ENCODE results near the gene C10orf62.

C10orf62 gene

DNA sequence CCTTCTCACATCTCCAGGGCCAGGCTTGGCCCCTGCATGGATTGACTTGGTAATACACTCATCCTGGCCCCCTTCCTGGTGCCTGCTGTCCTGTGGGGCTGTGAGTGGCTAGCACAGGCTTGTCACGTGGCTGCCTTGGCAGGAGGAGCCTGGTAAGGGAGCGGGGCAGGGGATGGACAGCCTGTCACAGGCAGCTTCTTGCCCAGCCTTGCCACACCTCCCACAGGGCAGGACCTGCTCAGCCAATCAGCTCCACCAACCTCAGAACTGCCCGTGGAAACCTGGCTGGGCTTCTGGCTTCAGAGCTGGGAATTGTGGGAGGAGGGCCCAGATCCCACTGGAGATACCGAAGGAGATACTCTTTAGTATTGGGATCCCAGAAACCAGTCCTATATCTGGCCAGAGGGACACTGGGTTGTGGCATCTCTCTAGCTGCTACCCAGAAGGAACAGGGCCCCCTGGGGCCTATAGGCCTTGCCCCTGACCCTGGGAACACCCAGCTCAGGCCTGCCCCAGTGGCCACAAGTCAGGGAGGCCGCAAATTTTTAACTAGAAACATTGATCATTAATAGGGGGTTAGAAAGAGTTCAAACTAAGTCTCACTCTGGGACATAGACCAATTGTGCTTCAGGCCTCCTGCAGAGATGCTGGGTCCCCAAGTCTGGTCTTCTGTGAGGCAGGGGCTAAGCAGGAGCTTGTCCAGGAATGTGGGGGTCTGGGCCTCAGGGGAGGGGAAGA, 5.3 kb upstream of the C10orf62 start, which contains the start of gene HOGA1:
Gene HOGA1 (plus strand): TSS at position 330 of the 738 bp plus-strand sequence. CDS start 315 bp downstream, at position 645.
- in situ Hi-C loops (cut with HindIII; ENCODE audit: low sequenced_read_pairs), result no loop called here

DNA sequence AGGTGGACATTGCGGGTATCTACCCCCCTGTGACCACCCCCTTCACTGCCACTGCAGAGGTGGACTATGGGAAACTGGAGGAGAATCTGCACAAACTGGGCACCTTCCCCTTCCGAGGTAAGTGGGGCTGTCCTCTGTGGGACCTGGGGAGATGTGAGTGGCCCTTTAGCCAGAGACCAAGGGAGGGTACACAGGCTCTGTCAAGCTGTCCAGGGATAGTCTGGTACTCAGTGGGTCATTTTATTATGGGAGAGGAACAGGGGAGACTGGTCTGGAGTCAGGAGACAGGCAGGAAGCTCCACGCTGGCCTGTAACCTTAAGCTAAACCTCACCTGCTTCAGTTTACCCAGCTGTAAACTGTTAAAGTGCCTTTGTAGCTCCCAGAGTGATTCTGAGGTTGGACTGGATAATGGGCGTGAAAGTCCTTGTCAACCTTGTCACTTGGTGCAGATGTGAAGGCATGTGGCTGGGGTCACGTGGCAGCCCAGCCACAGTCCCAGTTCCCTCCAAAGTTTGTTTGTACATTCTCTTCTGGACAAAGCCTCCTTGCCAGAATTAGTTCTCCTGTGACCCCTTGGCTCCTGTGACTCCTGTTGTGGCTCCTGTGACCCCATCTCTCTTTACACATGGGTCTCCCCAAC, 4.6 kb upstream of the C10orf62 start:
- in situ Hi-C loops (cut with HindIII; ENCODE audit: low sequenced_read_pairs), result no loop called here

DNA sequence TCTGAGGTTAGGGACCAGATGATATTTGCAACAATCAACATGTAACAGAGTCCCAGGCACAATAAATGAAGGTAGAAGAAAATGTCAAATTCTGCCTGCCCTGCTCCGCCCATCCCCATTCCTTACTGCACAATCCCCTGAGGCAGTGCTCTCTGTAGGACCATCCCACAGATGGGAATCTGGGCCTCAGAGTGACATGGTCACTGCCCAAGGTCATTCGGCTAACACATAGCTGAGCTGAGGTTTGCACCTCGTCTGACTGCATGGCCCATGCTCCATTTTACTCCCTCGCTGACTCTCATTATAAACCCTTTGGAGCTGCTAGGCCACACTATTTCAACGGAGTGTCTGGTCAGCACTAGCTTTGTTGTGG, 4.1 kb upstream of the C10orf62 start:
- in situ Hi-C loops (cut with HindIII; ENCODE audit: low sequenced_read_pairs), result no loop called here

DNA sequence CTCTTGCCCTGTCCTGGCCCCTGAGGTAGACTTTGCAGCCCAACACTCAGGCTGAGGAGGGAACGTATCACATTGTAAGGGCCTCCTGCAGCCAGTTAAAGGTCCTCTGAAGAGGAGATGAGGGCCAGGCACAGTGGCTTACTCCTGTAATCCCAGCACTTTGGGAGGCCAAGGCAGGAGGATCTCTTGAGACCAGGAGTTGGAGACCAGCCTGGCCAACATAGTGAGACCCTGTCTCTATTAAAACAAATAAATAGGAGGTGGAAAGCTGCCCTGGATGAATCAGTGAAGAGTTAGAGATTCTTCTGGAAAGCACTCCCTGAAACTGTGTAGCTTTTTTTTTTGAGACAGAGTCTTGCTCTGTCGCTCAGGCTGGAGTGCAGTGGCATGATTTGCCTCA, 2.3 kb upstream of the C10orf62 start:
- in situ Hi-C loops (cut with HindIII; ENCODE audit: low sequenced_read_pairs), result no loop called here

DNA sequence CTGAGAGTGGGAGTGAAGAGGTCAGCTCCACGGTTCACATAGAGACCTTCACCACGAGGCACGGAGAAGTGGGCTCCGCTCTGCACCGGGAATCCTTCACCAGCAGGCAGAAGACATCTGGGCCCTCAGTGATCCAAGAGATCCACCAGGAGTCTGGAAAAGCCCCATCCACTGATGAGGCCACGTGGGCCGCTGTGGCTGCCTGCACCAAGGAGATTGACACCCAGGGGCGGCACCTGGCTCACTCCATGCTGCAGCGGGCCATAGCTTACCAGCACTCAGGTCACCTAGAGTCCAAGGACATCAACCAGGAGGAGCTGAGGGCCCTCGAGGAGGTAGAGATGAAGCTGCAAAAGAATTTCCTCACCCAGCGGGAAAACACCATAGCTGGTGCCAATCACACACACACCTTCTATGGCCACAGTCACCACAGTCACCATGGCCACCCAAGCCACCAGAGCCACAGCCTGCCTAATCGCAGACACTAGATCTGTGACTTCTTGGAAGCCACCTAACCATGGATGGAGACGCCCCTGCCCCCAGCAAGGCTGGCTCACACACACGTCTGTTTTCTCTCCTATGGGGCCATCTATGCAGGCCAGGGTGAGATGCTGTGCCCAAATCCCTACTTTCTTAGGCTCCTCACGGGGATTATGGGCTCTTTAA, 694 bp downstream of the C10orf62 start:
- in situ Hi-C loops (cut with HindIII; ENCODE audit: low sequenced_read_pairs), result loop anchor here (10.0 kb wide), 1 partner anchor 55 kb away; no protein-coding TSS in a partner anchor

DNA sequence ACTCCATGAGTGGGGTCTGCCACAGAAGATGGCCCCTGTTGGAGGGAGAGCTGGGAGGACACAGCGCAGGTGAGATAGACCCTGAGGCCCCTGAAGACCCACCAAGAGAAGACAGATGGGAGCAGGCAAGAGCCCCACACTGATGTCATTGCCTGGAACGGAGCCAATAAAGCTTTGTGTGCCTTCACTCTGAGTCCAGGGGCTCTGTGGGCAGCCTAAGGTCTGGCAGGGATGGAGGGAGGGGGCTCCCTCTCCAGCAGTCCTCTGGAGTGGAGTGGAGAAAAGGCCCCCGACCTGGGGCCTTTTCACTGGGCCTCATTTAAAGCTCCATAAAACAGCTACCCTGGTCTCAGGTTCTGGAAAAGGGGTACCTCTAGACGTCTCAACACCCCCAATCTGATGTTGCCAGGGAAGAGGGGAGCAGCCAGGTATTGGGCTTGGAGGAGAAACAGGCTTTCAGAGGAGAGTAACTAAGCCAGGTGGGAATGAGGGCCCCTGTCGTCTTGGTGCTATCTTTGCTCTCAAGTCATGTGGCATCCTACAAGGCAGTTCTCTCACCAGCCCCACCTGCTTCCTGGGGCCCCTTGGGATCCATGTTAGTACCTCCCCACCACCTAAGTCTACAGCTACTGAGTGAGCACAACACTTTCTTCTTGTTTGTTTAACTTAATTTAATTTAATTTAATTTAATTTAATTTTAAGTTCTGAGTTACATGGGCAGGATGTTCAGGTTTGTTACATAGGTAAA, 1.4 kb downstream of the C10orf62 start:
- in situ Hi-C loops (cut with HindIII; ENCODE audit: low sequenced_read_pairs), result loop anchor here (10.0 kb wide), 1 partner anchor 56 kb away; no protein-coding TSS in a partner anchor

DNA sequence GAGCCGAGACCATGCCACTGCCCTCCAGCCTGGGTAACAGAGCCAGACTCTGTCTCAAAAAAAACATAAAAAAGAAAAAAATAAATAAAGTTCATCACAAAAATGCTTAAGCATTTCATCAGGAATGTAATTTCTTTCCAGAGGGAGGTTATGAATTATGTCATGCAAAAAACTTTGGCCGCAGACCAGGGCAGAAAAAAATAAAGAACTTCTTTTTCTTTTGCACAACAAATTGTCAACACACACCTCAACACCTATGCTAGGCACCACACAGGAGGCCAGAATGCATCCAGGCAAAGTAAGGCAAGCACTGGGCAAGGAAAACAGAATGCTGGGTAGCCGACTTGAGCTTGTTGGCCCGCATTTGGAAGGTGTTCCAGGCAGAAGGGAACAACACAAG, 3.9 kb downstream of the C10orf62 start:
- in situ Hi-C loops (cut with HindIII; ENCODE audit: low sequenced_read_pairs), result loop anchor here (10.0 kb wide), 1 partner anchor 59 kb away; no protein-coding TSS in a partner anchor

DNA sequence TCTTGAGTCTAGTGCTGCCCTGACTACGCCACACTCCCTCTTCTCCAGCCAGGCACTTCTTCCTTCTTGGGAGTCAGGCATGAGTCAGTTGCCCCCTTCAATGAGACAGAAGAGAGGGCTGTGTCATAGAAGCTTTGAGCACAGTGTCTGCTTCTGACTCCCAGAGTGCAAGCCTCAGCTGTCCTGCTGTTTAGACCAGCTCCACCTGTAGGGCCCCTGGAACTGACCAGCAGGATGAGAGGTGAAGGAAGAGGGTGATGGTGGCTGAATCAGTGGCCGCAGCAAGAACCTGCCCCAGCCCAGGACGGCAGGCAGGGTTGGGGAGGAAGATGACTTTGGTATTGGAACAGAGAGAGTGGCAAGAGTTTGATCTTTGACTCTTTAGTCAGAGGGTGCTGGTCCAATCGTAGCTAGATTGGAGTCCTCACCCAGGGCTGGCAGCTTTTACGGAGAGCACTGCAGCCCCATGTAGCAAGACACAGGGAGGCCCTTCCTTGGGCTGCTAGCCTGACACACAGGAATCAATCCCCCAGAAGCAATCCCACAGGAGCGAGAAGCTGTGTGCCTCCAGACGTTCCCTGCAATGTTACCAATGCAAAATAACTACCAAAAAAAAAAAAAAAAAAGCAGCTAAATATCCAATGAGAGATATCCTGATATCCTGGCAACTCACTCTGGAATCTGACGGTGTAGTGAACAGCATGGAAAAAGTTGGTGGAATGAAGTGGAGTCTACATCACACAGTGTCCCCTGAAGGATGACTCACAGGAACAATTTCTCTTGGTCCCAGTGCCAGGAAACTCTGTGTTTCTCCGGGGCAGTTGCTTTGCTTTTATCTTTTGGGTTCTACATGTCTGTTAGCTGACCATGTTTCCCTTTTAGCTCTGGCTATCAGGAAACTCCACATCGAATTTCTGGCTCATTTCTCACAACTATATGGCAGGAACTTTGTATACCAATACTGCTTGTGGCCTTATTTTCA, 6.9 kb downstream of the C10orf62 start:
- in situ Hi-C loops (cut with HindIII; ENCODE audit: low sequenced_read_pairs), result loop anchor here (10.0 kb wide), 1 partner anchor 62 kb away; no protein-coding TSS in a partner anchor

DNA sequence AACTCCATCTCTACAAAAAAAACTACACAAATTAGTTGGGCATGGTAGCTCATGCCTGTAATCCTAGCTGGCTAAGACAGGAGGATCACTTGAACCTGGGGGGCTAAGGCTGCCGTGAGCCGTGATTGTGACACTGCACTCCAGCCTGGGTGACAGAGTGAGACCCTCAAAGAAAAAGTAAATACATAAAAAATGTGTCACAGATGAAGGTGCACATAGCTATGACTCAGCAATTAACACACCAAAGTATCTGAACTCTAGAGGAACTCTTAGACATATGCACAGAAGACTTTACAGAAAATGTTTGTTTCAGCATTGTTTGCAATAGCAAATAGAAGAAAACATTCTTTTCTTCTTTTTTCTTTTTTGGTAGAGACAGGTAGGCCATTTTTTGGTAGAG, 8.3 kb downstream of the C10orf62 start:
- in situ Hi-C loops (cut with HindIII; ENCODE audit: low sequenced_read_pairs), result loop anchor here (10.0 kb wide), 1 partner anchor 63 kb away; no protein-coding TSS in a partner anchor

DNA sequence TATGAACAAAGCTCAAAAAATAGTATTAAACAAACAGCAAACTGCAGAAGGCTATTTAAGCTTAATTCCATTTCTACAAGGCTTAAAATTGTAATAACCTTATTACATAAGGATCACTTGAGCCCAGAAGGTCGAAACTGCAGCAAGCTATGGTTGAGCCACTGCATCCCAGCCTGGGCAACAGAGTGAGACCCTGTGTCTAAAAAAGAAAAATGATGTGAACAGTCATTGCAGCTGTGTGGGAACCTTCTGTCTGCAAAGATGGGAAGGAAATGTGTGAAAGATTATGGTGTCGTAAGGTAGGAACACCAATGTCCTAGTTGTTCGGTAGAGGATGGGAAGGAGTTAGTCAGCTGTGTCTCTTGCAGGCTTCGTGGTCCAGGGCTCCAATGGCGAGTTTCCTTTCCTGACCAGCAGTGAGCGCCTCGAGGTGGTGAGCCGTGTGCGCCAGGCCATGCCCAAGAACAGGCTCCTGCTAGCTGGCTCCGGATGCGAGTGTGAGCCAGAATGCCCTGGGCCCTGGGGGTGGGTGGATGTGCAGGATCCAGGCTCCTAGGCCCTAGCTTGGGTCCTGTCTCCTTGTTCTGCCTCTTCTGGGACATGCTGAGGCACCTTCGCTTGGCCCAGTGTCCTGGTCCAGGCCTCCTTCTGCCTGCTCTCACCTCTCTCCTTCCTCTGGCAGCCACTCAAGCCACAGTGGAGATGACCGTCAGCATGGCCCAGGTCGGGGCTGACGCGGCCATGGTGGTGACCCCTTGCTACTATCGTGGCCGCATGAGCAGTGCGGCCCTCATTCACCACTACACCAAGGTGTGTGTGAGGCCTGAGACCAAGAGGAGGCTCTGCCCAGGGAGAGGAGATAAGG, 9.1 kb downstream of the C10orf62 start:
- in situ Hi-C loops (cut with HindIII; ENCODE audit: low sequenced_read_pairs), result loop anchor here (10.0 kb wide), 1 partner anchor 64 kb away; no protein-coding TSS in a partner anchor

DNA sequence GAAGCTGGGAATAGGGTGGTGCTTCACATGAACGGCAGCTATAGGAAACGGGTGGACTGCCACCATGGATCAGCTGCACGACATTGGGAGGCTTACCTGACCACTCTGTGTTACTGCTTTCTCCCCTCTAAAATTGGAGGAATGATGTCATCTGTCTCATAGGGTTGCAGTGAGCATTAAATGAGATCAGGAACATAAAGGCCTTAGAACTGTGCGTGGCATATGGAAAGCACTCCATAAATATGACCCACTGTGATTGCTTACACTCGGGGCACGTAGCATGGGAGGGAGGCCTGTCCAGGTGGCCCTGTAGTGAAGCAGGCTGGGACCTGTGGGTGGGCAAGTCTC, 9.7 kb downstream of the C10orf62 start:
- in situ Hi-C loops (cut with HindIII; ENCODE audit: low sequenced_read_pairs), result loop anchor here (10.0 kb wide), 1 partner anchor 64 kb away; no protein-coding TSS in a partner anchor

DNA sequence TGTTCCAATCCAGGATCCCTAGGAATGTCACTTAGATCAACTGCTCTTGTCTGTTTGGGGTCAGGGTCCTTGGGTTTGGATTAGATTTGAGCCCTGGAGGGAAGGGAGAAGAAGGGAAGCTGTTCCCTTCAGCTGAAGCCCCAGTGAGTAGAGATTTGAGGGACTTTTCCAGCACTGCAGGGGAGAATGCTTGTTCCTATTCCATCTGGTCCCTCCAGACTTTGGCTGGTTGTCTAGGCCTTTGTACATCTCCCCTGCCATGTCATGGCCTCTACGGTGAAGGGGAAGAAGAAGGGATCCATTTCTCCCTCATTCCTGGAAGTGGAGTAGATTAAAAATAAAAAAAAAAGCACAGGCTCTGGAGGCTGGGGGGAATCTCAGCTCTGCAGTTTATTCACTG, 11.1 kb downstream of the C10orf62 start:
- in situ Hi-C loops (cut with HindIII; ENCODE audit: low sequenced_read_pairs), result no loop called here

DNA sequence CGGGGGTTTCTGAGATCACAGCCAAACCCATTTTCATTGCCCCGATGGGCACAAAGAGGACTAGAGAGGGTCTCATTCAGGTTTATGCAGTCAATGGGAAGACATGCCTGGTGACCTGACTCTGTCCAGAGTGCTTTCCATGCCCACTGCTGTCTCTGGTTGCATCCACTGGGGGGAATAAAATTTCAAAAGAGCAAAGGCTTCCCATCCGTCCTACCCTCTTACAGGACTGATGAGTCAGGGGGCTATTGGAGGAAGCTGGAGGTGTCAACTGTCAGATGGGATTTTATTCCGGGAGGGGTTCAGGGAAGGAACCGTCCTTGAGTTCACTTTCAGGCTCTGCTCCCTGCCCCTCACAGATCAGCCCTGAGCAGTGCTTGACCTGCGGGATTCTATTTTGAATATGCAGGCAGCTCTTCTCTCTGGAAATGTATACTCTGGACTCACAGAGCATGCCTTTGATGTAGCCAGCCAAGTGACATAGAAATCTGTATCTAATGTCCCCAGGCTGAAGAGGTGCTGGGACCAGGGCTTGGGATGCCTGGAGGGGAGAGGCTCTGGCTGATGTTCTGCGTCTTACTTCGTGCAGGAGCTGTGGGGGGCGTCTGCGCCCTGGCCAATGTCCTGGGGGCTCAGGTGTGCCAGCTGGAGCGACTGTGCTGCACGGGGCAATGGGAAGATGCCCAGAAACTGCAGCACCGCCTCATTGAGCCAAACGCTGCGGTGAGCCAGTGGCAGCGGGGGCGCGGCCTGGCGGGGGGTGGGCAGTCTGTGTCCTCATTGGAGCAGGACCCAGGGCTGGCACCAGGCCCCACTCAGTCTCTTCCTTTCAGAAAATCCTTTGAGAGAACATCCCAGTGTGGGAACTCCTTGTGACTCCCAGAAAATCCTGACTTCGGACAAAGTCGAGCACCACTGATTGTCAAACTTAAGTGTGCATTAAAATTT, 12.0 kb downstream of the C10orf62 start:
- in situ Hi-C loops (cut with HindIII; ENCODE audit: low sequenced_read_pairs), result no loop called here

DNA sequence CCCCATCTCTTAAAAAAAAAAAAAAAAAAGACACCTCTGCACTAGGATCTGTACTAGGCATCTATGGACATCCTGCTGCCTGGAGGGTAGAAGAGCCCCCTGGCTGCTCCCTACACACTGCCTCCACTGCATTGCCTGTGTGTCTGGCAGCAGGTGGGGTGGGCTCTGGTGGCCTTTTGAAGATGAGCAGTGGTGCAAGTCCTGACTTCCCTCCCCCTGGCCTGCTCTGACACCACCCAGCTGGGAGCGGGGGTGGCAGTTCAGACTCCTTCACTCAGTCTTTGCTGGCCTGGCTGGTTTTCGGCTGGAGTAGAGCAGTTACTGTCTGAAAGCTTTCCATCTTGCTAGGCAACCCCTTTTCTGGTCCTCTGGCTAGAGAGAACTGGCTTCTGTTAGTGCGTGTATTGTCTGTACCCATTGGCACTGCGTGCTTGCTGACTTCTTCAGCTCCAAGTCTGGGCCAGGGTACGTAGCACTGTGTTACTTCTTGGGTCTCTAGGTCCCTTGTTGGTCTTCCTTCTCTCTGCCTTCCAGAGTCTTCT, 17.6 kb downstream of the C10orf62 start:
- in situ Hi-C loops (cut with HindIII; ENCODE audit: low sequenced_read_pairs), result no loop called here

DNA sequence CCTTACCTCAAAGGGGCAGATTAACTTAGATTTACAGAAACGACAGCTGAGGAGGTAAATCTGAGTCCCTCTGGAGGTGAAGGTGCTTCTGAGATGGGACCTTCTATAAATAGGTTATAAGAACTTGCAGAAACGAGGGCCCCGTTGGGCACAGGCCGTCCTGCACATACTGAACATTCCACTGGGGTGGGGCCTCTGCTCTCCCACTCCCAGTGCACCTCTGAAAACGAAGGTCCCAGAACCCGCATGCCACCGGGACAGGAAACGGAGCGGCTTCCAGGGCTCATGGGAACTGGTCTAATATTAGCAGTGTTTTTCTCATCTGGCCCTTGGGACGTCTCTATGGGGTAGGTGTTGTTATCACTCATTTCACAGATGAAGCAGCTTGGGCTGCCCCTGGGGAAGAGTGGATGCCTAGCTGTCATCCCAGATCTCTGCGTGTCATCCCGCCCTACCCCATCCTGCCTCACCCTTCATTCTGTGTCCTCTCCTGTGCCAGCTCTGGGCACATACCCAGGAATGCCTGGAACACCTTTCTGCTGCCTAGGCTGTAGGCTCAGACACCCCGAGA, 19.6 kb downstream of the C10orf62 start:
- in situ Hi-C loops (cut with HindIII; ENCODE audit: low sequenced_read_pairs), result no loop called here

DNA sequence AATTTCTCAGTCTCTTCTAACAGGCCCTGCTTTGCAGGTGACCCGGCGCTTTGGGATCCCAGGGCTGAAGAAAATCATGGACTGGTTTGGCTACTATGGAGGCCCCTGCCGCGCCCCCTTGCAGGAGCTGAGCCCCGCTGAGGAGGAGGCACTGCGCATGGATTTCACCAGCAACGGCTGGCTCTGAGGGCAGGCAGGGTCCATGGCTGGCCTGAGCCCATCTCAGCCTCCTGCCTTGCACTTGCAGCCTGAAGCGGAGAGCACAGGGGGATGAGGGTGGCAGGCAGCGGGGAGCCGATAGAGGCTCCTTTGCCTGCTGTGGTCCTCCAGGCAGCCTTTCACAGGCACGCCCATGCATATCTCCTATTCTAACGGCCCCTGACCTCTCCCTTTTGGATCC, 22.0 kb downstream of the C10orf62 start:
- in situ Hi-C loops (cut with HindIII; ENCODE audit: low sequenced_read_pairs), result no loop called here

DNA sequence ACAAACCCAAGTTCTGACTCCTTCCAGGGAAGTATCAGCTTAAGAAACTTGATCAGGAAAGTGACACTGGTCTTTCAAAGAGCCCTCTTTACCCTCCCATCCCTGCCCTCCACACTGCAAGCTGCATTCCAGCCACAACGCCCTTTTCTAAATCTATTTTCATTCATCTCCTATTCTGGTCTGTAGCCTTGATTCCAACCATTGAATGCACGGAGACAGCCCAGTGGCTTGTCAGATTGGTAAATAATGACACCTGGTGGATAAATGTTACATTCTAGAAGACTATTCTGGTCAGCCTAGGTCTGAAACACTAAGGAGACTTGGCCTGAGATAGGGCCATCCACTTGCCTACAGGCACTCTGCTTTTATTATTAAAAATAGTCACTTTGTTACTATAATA, 22.9 kb downstream of the C10orf62 start:
- in situ Hi-C loops (cut with HindIII; ENCODE audit: low sequenced_read_pairs), result no loop called here
